SK-N-DZ (cell line): ENCODE results near the gene PGS1.

Experiments
- DNase-seq: peaks from one replicate; pipeline ENCODE4 v3.0.0-alpha.2; 2015; ENCODE audit warnings: low spot score
- small RNA-seq, 2 experiments: library from RNA; depleted of rRNA; stranded (forward); fragments of <200 nt; gene quantifications; one replicate each; pipeline ENCODE3, GENCODE V24; 2014

The PGS1 gene

GRCh38 chr17:78472035-78472905, 93.8 kb downstream of the PGS1 start:
- no peak for DNase-seq

- no peak for DNase-seq
Observed at GRCh38 chr17:78473951-78474613, 95.6 kb downstream of the PGS1 start.

Small RNAs within 50 kb of the gene (small RNA-seq; reads per million reads assigned to genes)
- 0 reads per million in 2 experiments for gene RF00415
- 0 to 0.09 reads per million in 2 experiments for gene RN7SL236P
